ENCODE results near the gene AREL1.

Gene AREL1

DNA sequence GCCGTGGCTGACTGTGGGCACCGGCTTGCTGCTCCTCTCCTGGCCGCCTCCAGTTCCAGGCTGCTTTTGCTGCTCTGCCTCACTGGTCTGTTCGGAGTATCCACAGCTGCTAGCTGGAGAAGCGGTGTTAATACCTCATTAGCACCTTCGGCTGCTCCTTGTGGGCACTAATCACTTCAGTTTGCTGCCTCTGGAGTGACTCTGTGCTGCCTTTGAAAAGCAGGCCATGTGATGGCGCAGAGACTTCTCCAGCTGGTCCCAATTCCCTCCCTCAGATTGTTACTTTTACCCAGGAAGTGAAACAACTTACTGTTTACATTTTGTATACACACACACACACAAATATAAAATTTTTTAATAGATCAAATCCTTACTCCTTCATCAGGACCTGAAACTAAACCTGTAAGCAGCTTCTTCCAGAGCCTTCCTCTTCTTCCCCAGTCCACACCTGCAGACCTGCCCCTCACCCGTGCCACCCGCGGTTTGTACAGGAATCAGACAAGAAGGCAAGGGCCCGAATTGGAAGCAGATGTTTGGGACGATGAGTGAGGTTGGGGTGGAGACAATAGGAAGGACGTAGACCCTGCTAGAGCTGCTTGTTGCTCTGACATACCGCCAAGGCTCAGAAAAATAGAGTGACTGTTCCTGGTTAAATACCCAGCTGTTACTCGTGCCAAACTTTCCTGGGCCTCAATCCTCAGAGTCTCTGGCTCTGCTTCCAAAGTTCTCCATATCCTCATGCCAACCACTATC, 59.3 kb downstream of the AREL1 start:
- DNase-seq (ENCODE audit: insufficient read length, low spot score): no peak
- FAIRE-seq: no peak
- no peak for TF ChIP-seq POU2F2 (IDR thresholded peaks at IDR 0.05; ENCODE audit: low read depth, low read length)
- TF ChIP-seq SPI1 (IDR thresholded peaks at IDR 0.05; ENCODE audit: low read depth, low read length): no peak
- no peak for TF ChIP-seq PAX5 (IDR thresholded peaks at IDR 0.05; ENCODE audit: insufficient read depth, low read length, severe bottlenecking)
- no peak for TF ChIP-seq POLR2AphosphoS5 (IDR thresholded peaks at IDR 0.05; ENCODE audit: low read depth, low read length)
- no peak for TF ChIP-seq TAF1 (IDR thresholded peaks at IDR 0.05; ENCODE audit: low read depth, low read length)
- no peak for TF ChIP-seq POLR2A (IDR thresholded peaks at IDR 0.05; ENCODE audit: low read depth, low read length)

DNA sequence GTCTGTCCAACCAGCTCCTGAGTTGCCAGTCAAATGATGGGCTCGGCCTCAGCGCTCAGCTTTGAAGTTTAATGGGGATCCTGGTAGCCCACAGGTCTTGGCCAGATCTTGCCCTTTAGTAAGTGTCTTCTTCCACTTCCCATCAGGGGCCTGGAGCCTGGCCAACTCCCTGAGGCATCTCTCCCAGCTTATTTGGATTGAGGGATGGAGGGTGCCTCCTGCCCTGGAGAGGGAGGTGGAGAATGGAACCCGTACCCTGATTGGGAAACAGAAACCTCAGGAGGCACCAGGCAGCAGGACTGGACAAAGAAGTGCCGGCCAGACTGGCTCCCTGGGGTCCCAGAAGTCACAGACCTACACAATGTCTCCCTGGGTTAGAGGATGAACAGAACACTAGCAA, 60.3 kb downstream of the AREL1 start:
- DNase-seq (ENCODE audit: insufficient read length, low spot score) (no peak), FAIRE-seq (no peak)
- no peak for TF ChIP-seq POU2F2 (IDR thresholded peaks at IDR 0.05; ENCODE audit: low read depth, low read length)
- TF ChIP-seq PAX5 (IDR thresholded peaks at IDR 0.05; ENCODE audit: insufficient read depth, low read length, severe bottlenecking): no peak
- no peak for TF ChIP-seq SPI1 (IDR thresholded peaks at IDR 0.05; ENCODE audit: low read depth, low read length)
- TF ChIP-seq POLR2AphosphoS5 (IDR thresholded peaks at IDR 0.05; ENCODE audit: low read depth, low read length): no peak

DNA sequence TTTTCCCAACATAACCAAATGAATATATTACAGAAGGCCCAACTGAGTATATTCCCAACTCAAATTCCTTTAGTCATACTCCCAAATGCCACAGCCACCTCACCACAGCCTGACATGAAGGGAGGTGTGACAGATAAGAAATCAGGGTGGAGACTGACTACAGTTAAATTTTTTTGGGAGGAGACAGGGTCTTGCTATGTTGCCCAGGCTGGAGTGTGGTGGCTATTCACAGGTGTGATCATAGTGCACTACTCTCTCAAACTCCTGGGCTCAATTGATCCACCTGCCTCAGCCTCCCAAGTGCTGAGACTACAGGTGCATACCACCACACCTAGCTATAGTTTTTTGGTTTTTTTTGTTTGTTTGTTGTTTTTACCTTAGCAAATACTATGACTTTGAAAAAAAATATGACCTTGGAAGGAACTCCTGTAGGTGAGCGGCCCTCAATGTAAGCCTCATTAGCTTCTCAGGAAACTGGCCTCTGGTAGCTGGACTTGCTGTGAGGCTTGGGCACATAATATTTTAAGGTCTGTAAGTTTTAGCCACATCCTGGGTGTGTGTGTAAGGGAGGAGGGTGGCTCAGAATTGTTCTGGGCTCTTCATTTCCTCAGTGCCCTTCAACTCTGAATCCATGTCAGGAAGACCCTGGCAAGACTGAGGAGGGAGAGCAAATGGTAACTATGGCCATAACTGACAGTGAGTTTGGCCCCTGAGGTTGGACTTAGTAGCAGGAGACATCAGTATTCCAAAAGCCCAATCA, 61.8 kb downstream of the AREL1 start:
- TF ChIP-seq TAF1 (IDR thresholded peaks at IDR 0.05; ENCODE audit: low read depth, low read length) (no peak), POU2F2 (IDR thresholded peaks at IDR 0.05; ENCODE audit: low read depth, low read length) (no peak), POLR2AphosphoS5 (IDR thresholded peaks at IDR 0.05; ENCODE audit: low read depth, low read length) (no peak)
- no peak for DNase-seq (ENCODE audit: insufficient read length, low spot score)

DNA sequence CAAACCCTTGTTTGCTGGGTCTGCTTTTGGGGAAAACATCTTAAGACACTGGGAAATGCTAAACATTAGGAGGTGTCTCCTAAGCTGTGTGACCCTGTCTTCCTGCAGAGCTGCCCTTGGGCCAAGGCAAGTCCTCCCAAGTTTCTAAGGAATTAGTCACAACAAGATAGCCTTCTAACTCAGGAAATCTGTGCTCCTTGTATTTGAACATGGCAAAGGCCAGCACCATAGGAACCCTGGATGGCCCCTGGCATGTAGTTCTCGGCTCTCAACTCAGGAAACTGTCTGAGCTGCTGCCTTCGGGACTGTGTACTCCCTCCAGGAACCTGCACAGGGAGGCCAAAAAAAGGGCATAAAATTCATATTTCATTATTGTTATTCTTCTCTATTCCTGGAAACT, 63.2 kb downstream of the AREL1 start:
- no peak for TF ChIP-seq POLR2AphosphoS5 (IDR thresholded peaks at IDR 0.05; ENCODE audit: low read depth, low read length)
- no peak for TF ChIP-seq PAX5 (IDR thresholded peaks at IDR 0.05; ENCODE audit: insufficient read depth, low read length, severe bottlenecking)
- no peak for TF ChIP-seq SPI1 (IDR thresholded peaks at IDR 0.05; ENCODE audit: low read depth, low read length)
- TF ChIP-seq POU2F2 (IDR thresholded peaks at IDR 0.05; ENCODE audit: low read depth, low read length): no peak
- no peak for TF ChIP-seq TAF1 (IDR thresholded peaks at IDR 0.05; ENCODE audit: low read depth, low read length)
- TF ChIP-seq POLR2A (IDR thresholded peaks at IDR 0.05; ENCODE audit: low read depth, low read length): no peak
- DNase-seq (ENCODE audit: insufficient read length, low spot score) (no peak), FAIRE-seq (no peak)

More for the DNA sequence above, 61.8 kb downstream of the AREL1 start:
- FAIRE-seq: no peak

DNA sequence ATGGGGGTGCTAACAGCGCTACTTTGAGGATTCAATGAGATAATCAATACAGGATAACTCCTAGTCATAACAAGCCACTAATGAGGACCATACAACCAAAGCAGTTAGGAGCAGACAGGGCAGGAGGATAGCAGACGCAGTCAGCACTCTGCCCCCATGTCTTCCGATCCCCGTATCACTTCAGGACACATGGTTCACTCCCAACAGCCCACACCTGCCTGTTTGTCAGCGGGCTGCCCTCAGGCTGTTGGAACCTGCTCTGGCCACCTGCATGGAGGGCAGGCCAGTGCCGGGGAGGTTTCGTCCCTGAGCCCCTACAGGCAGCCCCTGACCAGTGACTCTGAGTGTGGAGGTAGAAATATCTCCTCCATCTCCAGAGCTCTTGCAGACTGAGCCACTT, 63.7 kb downstream of the AREL1 start:
- TF ChIP-seq PAX5 (IDR thresholded peaks at IDR 0.05; ENCODE audit: insufficient read depth, low read length, severe bottlenecking): no peak
- no peak for TF ChIP-seq TAF1 (IDR thresholded peaks at IDR 0.05; ENCODE audit: low read depth, low read length)
- TF ChIP-seq POU2F2 (IDR thresholded peaks at IDR 0.05; ENCODE audit: low read depth, low read length): no peak
- no peak for TF ChIP-seq POLR2AphosphoS5 (IDR thresholded peaks at IDR 0.05; ENCODE audit: low read depth, low read length)
- TF ChIP-seq SPI1 (IDR thresholded peaks at IDR 0.05; ENCODE audit: low read depth, low read length): no peak
- TF ChIP-seq POLR2A (IDR thresholded peaks at IDR 0.05; ENCODE audit: low read depth, low read length): no peak
- no peak for DNase-seq (ENCODE audit: insufficient read length, low spot score)
- FAIRE-seq: no peak

DNA sequence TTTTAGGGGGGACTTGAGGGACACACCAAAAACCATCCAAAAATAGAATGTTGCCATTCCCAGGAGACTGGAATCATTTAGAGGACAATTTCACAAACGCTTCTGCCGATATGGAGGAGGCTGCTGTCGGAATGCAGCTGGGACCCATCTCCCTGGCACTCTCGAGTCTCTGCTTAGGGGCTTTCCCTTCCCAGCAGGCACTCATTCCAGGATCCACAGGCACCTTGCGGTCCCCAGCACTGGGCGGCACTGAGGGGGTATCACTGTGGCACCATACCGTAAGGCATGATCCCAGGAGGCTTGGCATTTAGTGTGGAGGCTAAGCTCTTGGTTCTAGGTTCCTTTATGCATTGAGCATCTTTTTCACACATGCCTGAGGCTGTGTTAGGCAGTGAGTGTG, 64.3 kb downstream of the AREL1 start:
- FAIRE-seq: no peak
- DNase-seq (ENCODE audit: insufficient read length, low spot score): no peak
- TF ChIP-seq PAX5 (IDR thresholded peaks at IDR 0.05; ENCODE audit: insufficient read depth, low read length, severe bottlenecking) (no peak), TAF1 (IDR thresholded peaks at IDR 0.05; ENCODE audit: low read depth, low read length) (no peak), POLR2AphosphoS5 (IDR thresholded peaks at IDR 0.05; ENCODE audit: low read depth, low read length) (no peak), POLR2A (IDR thresholded peaks at IDR 0.05; ENCODE audit: low read depth, low read length) (no peak), POU2F2 (IDR thresholded peaks at IDR 0.05; ENCODE audit: low read depth, low read length) (no peak), SPI1 (IDR thresholded peaks at IDR 0.05; ENCODE audit: low read depth, low read length) (no peak)

DNA sequence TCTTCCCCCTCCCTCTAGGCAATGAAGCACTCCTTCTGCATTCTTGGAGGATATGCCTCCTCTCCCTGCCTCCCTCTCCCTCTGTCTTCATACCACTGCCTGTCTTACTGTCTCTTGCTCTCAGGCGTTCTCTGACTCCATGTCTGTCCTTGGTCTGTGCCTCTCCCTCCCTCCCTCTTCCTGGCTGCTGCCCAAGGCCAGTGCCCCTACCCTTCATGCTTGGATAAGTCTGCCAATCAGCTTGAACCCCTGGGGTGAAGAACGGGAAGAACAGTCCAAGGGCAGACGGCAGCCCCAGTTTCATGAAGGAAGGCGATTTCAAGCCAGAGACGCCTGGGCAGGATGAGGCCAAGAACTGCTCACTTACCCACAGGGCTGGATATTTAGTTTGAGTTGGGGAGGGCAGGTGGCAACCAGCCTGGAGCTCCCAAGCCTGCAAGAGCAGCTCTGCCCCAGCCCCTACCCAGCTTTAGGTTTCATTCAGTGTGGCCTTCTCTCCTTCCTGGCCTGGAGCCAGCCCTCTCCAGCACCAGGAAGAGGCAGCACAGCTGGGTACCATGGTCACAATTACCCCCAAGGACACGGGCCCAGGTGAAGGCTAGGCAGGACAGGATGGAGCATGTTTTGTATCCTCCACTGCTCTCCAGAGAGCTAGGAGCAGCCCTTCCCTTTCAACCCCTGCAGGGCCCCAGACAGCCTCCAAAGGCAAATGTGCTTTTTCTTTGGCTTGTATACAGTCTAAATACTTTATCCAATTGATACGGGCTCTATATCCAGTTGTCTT, 65.0 kb downstream of the AREL1 start:
- TF ChIP-seq POLR2AphosphoS5 (IDR thresholded peaks at IDR 0.05; ENCODE audit: low read depth, low read length): no peak
- no peak for TF ChIP-seq PAX5 (IDR thresholded peaks at IDR 0.05; ENCODE audit: insufficient read depth, low read length, severe bottlenecking)
- TF ChIP-seq SPI1 (IDR thresholded peaks at IDR 0.05; ENCODE audit: low read depth, low read length): no peak
- DNase-seq (ENCODE audit: insufficient read length, low spot score) (no peak), FAIRE-seq (no peak)

DNA sequence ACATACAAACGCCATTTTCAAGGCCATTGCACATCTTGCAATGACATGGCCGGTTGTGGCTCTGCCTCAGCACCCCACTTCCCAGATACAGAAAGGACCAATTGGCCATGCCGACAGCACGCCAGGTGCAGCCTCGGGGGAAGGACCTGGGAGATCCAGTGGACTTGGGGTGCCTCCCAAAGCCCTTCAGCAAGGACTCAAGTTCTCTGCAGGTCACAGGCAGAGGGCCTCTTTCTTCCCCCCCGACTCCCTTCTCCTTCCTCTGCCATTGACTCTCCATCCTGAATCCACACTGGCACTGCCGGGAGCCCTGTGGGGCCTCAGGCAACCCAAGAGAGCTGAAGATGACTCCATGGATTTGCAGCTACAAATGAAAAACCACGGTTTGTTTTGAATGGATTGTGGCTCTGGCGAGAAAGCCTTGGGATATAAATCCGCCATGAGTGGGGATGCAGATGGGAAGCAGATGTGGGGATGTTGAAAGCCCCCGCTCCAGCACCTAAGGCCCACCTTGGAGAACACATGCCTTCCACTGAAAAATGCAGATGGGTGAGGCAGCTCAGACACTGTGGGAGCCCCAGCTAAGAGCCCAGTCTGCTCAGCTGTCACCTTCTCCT, 65.7 kb downstream of the AREL1 start:
- TF ChIP-seq SPI1 (IDR thresholded peaks at IDR 0.05; ENCODE audit: low read depth, low read length) (no peak), POLR2AphosphoS5 (IDR thresholded peaks at IDR 0.05; ENCODE audit: low read depth, low read length) (no peak), POLR2A (IDR thresholded peaks at IDR 0.05; ENCODE audit: low read depth, low read length) (no peak)
- FAIRE-seq (no peak), DNase-seq (ENCODE audit: insufficient read length, low spot score) (no peak)

DNA sequence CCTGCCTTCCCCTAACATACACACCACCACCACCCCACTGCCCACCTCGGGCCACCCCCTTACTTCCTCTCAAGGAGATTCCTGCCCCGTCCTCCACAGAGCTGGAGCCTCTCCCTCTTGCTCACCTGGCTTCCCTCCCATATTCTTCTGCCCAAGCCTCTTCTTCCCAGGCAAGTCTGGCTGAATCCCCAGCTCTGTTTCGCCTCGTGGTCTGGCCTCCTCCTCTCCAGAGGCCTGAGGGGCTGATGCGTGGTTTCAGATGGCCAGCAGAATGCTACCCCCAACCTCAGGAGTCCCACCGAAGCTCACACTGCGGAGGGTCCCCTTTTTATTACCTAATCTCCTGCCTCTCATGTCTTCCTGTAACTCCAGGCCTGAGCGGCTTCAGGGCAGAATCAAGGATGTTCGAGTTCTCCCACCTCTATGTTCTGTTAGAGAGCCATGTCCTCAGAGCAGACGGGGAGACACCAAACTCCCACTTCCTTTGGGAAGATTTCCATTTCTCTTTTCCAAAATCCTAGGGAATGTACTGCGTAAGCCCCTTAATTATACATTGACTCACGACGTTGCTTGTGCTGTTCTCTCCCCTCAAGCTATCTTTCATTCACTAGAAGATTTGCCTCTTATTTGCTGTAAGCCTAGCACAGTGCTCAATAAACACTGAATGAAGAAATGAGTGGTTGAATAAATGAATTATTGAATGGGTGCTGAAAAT, 67.0 kb downstream of the AREL1 start:
- FAIRE-seq: no peak
- DNase-seq (ENCODE audit: insufficient read length, low spot score): no peak
- no peak for TF ChIP-seq PAX5 (IDR thresholded peaks at IDR 0.05; ENCODE audit: insufficient read depth, low read length, severe bottlenecking)
- TF ChIP-seq POLR2A (IDR thresholded peaks at IDR 0.05; ENCODE audit: low read depth, low read length): no peak
- no peak for TF ChIP-seq TAF1 (IDR thresholded peaks at IDR 0.05; ENCODE audit: low read depth, low read length)
- no peak for TF ChIP-seq POU2F2 (IDR thresholded peaks at IDR 0.05; ENCODE audit: low read depth, low read length)
- TF ChIP-seq SPI1 (IDR thresholded peaks at IDR 0.05; ENCODE audit: low read depth, low read length): no peak
- no peak for TF ChIP-seq POLR2AphosphoS5 (IDR thresholded peaks at IDR 0.05; ENCODE audit: low read depth, low read length)
